H1 (cell line): ENCODE data around the gene FOXO1. TPM values are rescaled to one million over a fixed set of nuclear protein-coding genes. Genes with fewer than 3 reads are reported as not detected.

Source experiments
- ATF3 ChIP-seq: IDR thresholded peaks from 2 replicates; pipeline ENCODE4 v1.6.1; 2011; ENCODE audit warnings: low read depth, mild to moderate bottlenecking, low read length; ENCODE audit not compliant: insufficient read depth
- CEBPB ChIP-seq: IDR thresholded peaks from 2 replicates; pipeline ENCODE4 v1.6.1; 2012; ENCODE audit warnings: low read depth, low read length
- EZH2 ChIP-seq: fragments of 200-600 bp; sonication (generic); IDR thresholded peaks from 2 replicates; pipeline ENCODE4 v1.7.1; 2012; ENCODE audit warnings: low read depth, mild to moderate bottlenecking, moderate library complexity, low read length, inconsistent platforms; ENCODE audit not compliant: severe bottlenecking
- GABPA ChIP-seq: IDR thresholded peaks from 2 replicates; pipeline ENCODE4 v1.6.1; 2011; ENCODE audit warnings: mild to moderate bottlenecking, low read length, moderate library complexity, borderline replicate concordance; ENCODE audit not compliant: insufficient read depth
- JUND ChIP-seq: IDR thresholded peaks from 2 replicates; pipeline ENCODE4 v1.6.1; 2011; ENCODE audit warnings: mild to moderate bottlenecking, improper control_type of control experiment, low read length
- NRF1 ChIP-seq: IDR thresholded peaks from 2 replicates; pipeline ENCODE4 v1.6.1; 2011; ENCODE audit warnings: mild to moderate bottlenecking, low read depth, low read length, improper control_type of control experiment
- SIN3A ChIP-seq, 2 experiments: IDR thresholded peaks in 1 of 2; conservative IDR thresholded peaks in 1 of 2; 2 replicates each; pipeline ENCODE4 v1.6.1; 2011 to 2012; ENCODE audit warnings: low read length in 2 of 2, improper control_type of control experiment in 1 of 2, low read depth in 1 of 2, mild to moderate bottlenecking in 1 of 2
- polyA plus RNA-seq, 7 experiments: library from polyadenylated mRNA; depleted of rRNA in 3 of 7; stranded (reverse) in 5 of 7; unstranded in 2 of 7; fragments of >200 nt in 5 of 7; fragments of 200-250 nt in 2 of 7; gene quantifications; 1 replicate in 5 of 7; 2 replicates in 1 of 7; 4 replicates in 1 of 7; pipeline versions ENCODE4 v1.2.1 to v1.2.3, GENCODE V29; 2011 to 2013; ENCODE audit warnings: missing spikeins in 2 of 7, mixed read lengths in 2 of 7
- total RNA-seq: library from RNA; stranded (reverse); fragmentation: NEBNext Ultra II Directional; extraction: Animal tissue kit (Norgen Biotek cat#: 25700); gene quantifications from 2 replicates; pipeline ENCODE4 v1.2.1, GENCODE V29; 2021

Gene FOXO1
- total and polyA plus RNA-seq, 2 of the 8 experiments (the other 6 are each of a cell fraction or from before 2014, with no cell fraction given): 35.3 to 56.9 TPM

- TF ChIP-seq JUND (no peak), ATF3 (no peak), NRF1 (no peak), GABPA (no peak), SIN3A (conservative IDR thresholded peaks at IDR 0.05 in 1 of 2, IDR thresholded peaks at IDR 0.05 in 1 of 2; ENCODE audit: low read depth in 1 of 2, low read length in 2 of 2) (no peak), CEBPB (no peak), EZH2 (no peak)
Measured at GRCh38 chr13:40533072-40533471, 133.4 kb downstream of the FOXO1 start (continued).
